UCSD-AML1 (cell line): ENCODE measurements around the gene NDUFC1.

ENCODE experiments used
- DNase-seq: peaks from one replicate; lab custom pipeline; 2025; ENCODE audit not compliant: unreplicated experiment; lab: John Stamatoyannopoulos, UW

The NDUFC1 gene

DNA sequence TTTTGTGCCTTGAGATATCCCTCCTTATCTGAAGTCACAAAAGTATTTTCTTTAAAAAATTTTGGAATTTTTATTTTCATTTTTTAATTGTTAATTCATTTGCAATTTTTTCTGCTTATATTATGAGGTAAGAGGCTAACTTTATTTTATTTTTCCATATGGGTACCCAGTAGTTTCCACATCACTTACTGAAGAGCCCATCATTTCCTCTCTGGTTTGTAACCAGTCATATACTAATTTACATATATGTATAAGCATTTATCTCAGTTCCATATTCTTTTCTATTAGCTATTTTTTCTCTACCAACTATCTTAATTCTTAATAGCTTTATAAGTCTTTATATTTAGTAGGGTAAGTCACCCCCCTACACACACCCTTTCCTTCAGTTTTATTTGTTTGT, 49.2 kb downstream of the NDUFC1 start:
- no peak for DNase-seq

DNA sequence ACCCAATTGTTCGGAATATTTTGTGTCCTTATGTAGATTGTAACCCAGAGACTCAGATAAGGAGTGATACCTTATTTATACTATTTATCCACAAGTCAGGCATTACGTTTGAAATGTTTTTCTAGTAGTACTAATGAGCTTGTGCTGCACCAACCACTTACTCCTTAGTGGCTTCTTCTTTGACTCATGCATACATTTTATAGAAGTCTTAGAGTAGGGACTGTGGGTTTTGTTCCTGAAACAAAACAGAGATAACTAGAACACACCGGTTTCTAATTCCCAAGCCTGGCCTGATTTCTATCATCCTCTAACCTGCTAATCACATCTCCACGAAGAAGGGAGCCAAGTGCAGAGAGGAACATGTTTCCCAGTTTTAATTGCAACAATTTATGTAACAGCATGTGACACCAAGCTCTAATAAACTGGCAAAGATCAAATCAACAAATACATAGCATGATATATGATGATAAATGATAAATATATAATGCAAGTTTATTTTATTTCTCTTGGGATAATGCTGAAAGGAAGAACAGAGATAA, 54.5 kb downstream of the NDUFC1 start:
- DNase-seq = no peak

DNA sequence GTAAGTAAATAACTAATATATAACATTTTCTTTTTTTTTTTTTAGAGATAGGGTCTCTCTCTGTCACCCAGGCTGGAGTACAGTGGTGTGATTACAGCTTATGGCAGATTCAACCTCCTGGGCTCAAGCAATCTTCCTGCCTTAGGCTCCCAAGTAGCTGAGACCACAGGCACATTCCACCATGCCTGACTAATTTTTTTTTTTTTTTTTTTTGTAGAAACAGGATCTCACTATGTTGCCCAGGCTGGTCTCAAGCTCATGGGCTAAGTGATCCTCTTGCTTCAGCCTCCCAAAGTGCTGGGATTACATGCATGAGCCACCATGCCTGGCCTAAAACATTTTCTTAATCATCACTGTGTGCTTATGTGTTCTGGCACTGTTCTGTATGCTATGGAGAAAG, 55.0 kb downstream of the NDUFC1 start:
- no peak for DNase-seq

DNA sequence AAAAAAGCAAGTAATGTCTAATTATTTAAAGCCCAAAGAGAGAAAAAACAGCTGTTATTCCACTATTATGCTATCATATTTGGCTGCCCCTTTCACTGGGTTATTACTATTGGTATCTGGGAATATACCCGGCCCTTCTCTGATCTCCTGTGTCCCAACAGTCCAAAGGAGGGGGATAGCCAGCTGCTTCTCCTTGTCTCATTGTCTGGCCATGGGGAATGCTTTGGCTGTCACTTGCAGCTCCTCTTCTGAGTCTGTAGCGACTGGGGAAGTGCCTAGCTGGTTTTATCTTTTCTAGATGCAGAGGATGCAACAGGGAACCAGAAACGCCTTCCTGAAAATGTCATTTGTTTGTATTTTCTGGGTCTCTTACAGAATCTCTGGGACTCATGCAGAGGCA, 56.1 kb downstream of the NDUFC1 start:
- DNase-seq = no peak

DNA sequence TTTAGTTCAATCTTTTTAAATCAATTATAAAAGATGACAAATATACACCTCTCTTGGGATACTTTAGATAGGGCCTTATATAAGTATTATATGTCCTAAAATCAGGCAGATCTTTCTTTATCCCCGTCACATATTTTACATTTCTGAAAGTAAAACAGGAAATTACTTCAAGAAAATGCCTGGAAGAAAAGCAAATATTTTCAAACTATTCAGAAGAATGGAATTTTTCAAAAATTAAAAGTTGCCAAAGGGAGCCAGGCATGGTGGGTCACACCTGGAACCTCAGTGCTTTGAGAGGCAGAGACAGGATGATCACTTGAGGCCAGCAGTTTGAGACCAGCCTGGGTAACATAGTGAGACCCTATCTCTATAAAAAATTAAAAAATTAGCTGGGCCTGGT, 56.7 kb downstream of the NDUFC1 start:
- DNase-seq = no peak

DNA sequence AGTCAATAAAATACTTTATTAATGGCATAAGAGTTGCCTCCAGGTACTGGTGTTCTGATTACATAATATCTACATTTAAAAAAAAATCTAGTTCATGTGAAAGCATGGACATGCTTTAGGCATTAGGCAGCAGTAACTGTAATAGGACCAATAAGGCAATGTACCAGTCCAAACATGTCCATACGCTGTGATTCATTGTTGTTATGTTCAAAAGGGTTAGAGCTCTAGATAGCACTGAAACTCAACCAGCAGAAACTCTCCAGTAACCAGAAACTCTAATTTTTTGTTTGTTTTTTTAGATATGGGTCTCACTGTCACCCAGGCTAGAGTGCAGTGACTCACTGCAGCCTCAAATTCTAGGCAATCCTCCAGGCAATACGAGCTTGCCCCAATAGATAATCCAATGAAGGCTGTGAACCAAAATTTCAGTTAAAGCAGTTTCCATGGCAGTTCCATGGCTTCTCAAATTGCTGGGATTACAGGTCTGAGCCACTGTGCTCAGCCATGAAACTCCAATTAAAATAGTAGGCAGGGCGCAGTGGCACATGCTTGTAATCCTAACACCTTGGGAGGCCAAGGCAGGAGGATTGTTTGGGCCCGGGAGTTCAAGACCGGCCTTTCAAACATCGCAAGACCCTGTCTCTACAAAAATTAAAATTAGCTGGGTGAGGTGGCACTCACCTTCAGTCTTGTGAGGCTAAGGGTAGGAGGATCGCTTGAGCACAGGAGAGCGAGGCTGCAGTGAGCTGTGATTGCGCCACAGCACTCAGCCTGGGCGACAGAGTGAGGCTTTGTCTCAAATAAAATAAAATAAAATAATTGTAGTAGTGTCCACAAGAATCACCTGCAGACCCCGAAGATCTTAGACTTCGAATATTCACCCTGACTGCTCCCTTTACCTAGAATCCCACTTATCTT, 58.6 kb downstream of the NDUFC1 start:
- no peak for DNase-seq

DNA sequence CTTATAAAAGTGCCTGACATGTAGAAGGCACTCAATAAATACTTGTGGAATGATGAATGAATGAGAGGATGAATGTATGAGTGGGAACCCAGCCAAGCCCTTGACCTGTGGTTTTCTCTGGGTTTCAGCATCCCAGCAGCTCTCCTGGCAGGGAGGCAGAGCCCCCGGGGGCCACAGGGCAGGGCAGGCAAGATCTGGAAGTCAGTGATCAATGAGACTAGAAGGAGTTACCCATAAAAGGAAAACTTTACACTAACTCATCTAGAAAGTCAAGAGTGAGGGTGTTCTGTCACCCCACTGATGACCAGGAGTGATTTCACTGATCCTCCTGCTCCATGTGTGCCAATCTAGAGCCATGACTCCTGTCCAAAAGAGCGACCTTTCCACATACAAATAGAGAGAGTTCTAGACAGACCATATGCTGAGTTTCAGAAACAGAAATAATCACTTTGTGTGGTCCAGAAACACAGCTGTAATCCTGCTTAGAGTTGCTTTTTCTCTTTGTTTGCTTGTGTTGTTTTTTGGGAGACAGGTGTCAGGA, 59.7 kb downstream of the NDUFC1 start:
- no peak for DNase-seq

DNA sequence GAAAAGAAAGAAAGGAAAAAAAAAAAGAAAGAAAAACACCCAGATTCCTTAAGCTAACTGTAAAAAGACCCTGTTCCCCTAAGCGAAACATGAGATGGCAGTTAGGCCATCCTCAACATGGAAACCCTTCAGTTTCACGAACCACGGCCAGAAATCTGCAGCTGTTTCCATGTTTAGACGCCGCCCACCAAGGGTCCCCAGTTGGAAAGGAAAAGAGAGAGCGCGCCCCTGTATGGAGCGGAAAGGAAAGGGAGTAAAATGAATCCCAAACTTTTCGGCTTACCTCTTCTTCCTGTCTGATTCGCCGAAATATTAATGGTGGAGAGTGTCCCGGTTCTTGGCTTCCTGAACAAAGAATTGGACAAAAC, 60.5 kb downstream of the NDUFC1 start:
- no peak for DNase-seq

DNA sequence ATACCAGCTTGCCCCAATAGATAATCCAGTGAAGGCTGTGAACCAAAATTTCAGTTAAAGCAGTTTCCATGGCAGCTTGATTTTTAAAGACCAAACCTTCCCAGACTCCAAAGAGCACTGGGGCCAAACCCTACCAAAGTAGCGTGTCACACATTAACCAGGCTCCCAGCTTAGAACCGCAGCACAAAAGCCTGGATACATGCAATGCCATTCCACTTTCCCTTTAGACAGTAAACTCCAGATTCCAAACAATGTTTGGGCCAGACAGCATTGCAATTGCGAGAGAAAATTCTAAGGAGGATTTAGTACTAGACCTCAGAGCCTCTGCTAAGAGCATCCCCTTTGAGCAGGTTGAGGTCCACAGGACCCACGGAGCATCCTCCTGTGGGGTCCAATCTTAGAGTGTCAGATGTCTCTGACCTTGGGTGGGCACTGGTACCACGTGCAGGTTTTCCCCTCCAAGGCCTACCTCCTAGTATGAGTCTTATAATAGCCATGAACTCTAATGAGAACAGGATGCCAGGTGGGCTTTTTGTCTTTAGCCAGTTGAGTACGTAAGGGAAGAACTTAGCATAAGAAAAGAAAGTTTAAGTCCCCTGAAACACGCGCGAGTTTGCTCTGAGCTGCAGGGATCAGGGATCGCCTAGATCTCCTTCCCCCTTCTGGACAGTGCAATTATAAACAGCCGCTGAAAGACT, 61.0 kb downstream of the NDUFC1 start:
- no peak for DNase-seq
